Body of pancreas (tissue), 4 donors: ENCODE results near the gene MYO1H. TPM values are rescaled to one million over a fixed set of nuclear protein-coding genes. Genes with fewer than 3 reads are reported as not detected.
A peak's percentile ranks its signal among the peaks of the same experiment; 100 is the strongest.

Source experiments
- ATAC-seq: fragments of 150-250 bp; one replicate; pipeline ENCODE4 v1.9.1; 2016
- DNase-seq, 4 donors: peaks; one replicate each; pipeline ENCODE4 v3.0.0-alpha.2; 2019
- H3K27ac ChIP-seq, 4 donors: fragments of 200-600 bp; sonication (generic); 1 replicate in 3 of 4; 2 replicates in 1 of 4; pipeline versions ENCODE4 v1.5.1 to v1.6.1; 2016 to 2019; ENCODE audit warnings: mild to moderate bottlenecking in 1 of 4, mixed read lengths in 1 of 4, moderate library complexity in 1 of 4
- H3K27me3 ChIP-seq, 2 donors: fragments of 200-600 bp; sonication (generic); one replicate each; pipeline ENCODE4 v1.6.0; 2016; ENCODE audit warnings: mild to moderate bottlenecking in 1 of 2
- H3K36me3 ChIP-seq, 2 donors: fragments of 200-600 bp; sonication (generic); replicated peaks in 1 of 2; 2 replicates each; pipeline ENCODE4 v1.5.1; 2016; ENCODE audit warnings: low read depth in 2 of 2; ENCODE audit not compliant: insufficient read depth in 1 of 2
- H3K4me1 ChIP-seq: fragments of 200-600 bp; sonication (generic); one replicate; pipeline ENCODE4 v1.6.0; 2016
- H3K4me3 ChIP-seq, 2 donors: fragments of 200-600 bp; sonication (generic); 1 replicate in 1 of 2; 2 replicates in 1 of 2; pipeline ENCODE4 v1.5.1; 2016 to 2019
- H3K9me3 ChIP-seq, 3 donors: fragments of 200-600 bp; sonication (generic); 1 replicate in 2 of 3; 2 replicates in 1 of 3; pipeline ENCODE4 v1.5.1; 2016
- POLR2A ChIP-seq, 3 donors: fragments of 450-650 bp; IDR thresholded peaks; one replicate each; pipeline ENCODE4 v1.6.1; 2016; ENCODE audit warnings: antibody characterized with exemption in 3 of 3, mild to moderate bottlenecking in 2 of 3
- WGBS, 2 donors: methylation state at CpG; one replicate each; pipeline ENCODE4 v1.1.5; 2017; 5-methylcytosine and 5-hydroxymethylcytosine counted together
- intact Hi-C: fragments of 100-400 bp; cut with DNase I; formaldehyde crosslinking; loops from one replicate; pipeline ENCODE4 v1.15.1; 2023
- total RNA-seq, 2 donors: library from RNA; depleted of rRNA; stranded (reverse); fragments of >200 nt; gene quantifications; one replicate each; pipeline ENCODE4 v1.1.0, GENCODE V29; 2016
- TF ChIP-seq, protein P1 (sequence below), 7 experiments: fragments of 450-650 bp in 4 of 7; fragments of 200-600 bp in 3 of 7; sonication (generic) in 3 of 7; IDR thresholded peaks; one replicate each; pipeline ENCODE4 v1.5.1; 2016 to 2019; ENCODE audit warnings: antibody characterized with exemption in 7 of 7

Gene MYO1H
- total RNA-seq, 2 donors from 2014 or later: not detected

GRCh38 chr12:109461049-109461845, 113.5 kb downstream of the MYO1H start:
- TF ChIP-seq, protein P1, sequence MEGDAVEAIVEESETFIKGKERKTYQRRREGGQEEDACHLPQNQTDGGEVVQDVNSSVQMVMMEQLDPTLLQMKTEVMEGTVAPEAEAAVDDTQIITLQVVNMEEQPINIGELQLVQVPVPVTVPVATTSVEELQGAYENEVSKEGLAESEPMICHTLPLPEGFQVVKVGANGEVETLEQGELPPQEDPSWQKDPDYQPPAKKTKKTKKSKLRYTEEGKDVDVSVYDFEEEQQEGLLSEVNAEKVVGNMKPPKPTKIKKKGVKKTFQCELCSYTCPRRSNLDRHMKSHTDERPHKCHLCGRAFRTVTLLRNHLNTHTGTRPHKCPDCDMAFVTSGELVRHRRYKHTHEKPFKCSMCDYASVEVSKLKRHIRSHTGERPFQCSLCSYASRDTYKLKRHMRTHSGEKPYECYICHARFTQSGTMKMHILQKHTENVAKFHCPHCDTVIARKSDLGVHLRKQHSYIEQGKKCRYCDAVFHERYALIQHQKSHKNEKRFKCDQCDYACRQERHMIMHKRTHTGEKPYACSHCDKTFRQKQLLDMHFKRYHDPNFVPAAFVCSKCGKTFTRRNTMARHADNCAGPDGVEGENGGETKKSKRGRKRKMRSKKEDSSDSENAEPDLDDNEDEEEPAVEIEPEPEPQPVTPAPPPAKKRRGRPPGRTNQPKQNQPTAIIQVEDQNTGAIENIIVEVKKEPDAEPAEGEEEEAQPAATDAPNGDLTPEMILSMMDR (IDR thresholded peaks at IDR 0.05): no peak
- TF ChIP-seq POLR2A (IDR thresholded peaks at IDR 0.05): no peak
- ATAC-seq (peak; percentile 19), DNase-seq (peak in 2 of 4 donors; percentile 22 to 64)
- H3K36me3 ChIP-seq: peaks cover 0 to 2% of the 10 kb centered on the region in 2 donors
- H3K27me3 ChIP-seq: no peaks in the 10 kb centered on the region
- no peak overlapping the region for H3K4me3 ChIP-seq
- intact Hi-C loops: no loop called here
- peaks cover 37% of the 10 kb centered on the region for H3K4me1 ChIP-seq
- peak overlapping the region; percentile 18 to 86 (median 72) for H3K27ac ChIP-seq
- 64 to 88% methylated on average over 6 to 8 of the region's 8 CpGs for WGBS, 2 donors
- H3K9me3 ChIP-seq: no peaks in the 10 kb centered on the region

DNA sequence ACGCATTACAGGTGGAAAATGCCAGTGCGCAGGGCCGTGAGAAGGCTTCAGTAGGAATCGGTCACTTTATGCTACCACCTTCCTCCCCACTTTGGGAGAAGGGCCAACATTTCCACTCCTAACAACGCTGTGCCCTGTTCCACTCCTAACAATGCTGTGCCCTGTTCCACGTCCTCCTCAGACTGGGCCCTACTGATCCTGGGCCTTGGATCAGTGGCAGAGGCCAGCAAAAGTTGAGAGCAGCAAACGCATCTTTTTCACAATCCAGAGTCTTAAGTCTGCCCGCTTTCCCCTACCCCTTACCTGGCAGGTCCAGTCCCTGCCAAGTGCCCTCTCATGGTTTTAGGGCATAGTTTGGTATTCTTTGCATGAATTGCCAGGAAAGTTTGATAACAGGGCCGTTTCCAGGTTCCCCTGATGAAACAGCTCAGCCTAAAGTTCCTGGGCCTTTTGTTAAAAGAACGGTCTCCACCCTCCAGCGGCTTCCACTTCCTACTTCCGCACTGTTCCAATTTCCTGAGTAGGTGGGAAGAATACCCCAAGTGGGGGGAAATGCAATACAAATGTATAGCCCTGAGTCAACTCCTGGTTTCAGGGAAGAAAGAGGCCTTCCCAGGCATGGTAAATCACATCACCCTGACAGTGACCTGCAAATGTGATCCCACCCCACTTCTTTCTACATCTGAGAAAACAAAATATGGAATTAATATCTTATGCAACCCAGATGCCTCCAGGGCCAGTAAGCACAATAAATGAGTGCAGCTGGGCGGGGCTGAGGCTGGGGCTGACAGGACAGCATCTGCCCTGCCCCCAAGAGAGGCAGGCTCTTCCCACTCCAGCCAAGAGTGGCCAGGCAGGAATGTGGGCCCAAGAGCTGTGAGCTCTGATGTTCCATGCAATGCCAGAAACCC, 114.4 kb downstream of the MYO1H start:
- intact Hi-C loops: no loop called here
- 70 to 78% methylated on average over 13 of the region's 13 CpGs for WGBS, 2 donors

DNA sequence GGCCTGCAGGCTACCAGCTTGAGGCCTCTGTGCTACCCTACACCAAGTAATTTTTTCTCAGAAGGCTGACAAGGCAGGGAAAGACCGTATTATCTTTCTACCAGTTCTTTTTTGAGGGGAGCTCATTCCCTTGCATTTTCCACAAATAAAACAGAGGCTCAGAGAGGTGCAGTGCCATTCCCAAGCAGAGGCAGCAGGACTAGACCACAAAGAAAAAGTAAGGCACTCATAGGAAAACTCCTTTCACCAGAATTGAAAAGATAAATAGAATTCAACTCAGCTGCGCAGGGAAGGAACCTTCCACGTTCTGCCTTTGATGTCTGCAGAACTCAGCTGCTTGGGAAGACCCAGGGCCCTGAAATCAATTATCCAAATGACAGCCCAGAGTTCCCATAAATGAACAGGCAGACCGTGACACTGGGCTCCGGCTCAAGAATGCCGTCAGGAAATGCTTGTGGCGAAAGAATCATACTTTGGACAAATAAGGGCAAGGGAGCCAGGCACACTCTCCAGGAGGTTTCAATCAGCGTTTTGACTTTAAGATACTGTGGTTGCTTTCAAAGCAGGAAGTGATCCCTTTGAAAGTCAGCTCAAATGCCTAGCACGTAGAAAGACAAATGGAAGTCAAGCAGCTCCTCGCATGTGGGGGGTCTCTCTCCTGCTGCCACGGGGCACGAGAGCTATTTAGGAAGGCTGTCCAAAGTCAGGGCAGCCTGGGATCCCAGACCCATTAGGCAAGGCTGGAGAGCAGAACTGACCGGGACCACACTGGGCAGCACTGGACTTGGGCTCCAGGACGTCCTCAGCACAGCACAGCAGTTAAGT, 115.4 kb downstream of the MYO1H start:
- DNase-seq: peak; percentile 53 to 78 (median 62)
- H3K4me3 ChIP-seq: no peak overlapping the region
- intact Hi-C loops: no loop called here
- H3K27ac ChIP-seq: peak overlapping the region; percentile 61 to 86 (median 80)
- H3K4me1 ChIP-seq: peaks cover 43% of the 10 kb centered on the region
- H3K27me3 ChIP-seq: no peaks in the 10 kb centered on the region
- peak in 2 of 3 donors; percentile 26 to 35 for TF ChIP-seq POLR2A (IDR thresholded peaks at IDR 0.05)
- TF ChIP-seq, protein P1 (IDR thresholded peaks at IDR 0.05): no peak
- H3K36me3 ChIP-seq: no peaks in the 10 kb centered on the region
- WGBS, 2 donors: 43 to 54% methylated on average over 11 to 14 of the region's 14 CpGs
- peak; percentile 82 for ATAC-seq
- no peaks in the 10 kb centered on the region for H3K9me3 ChIP-seq

More for the DNA sequence above, 114.4 kb downstream of the MYO1H start:
- DNase-seq (peak; percentile 36 to 71 (median 58)), ATAC-seq (peak; percentile 65)
- no peaks in the 10 kb centered on the region for H3K27me3 ChIP-seq
- TF ChIP-seq, protein P1 (IDR thresholded peaks at IDR 0.05): no peak
- no peak for TF ChIP-seq POLR2A (IDR thresholded peaks at IDR 0.05)
- H3K9me3 ChIP-seq: no peaks in the 10 kb centered on the region
- H3K4me1 ChIP-seq: peaks cover 41% of the 10 kb centered on the region
- peak overlapping the region; percentile 18 to 86 (median 72) for H3K27ac ChIP-seq
- H3K4me3 ChIP-seq: no peak overlapping the region
- H3K36me3 ChIP-seq: no peaks in the 10 kb centered on the region

GRCh38 chr12:109463756-109464155, 116.1 kb downstream of the MYO1H start:
- TF ChIP-seq POLR2A (IDR thresholded peaks at IDR 0.05): no peak
- TF ChIP-seq, protein P1 (IDR thresholded peaks at IDR 0.05): no peak
- DNase-seq: no peak
- 44 to 76% methylated on average over 3 to 5 of the region's 5 CpGs for WGBS, 2 donors
- Histone ChIP-seq H3K4me3 (no peak overlapping the region), H3K27ac (peak overlapping the region; percentile 61 to 86 (median 80)), H3K4me1 (peaks cover 43% of the 10 kb centered on the region), H3K9me3 (no peaks in the 10 kb centered on the region), H3K27me3 (no peaks in the 10 kb centered on the region), H3K36me3 (no peaks in the 10 kb centered on the region)
- intact Hi-C loops: no loop called here
- no peak for ATAC-seq
